GM12878 (cell line): ENCODE data around the gene TMEM30A. TPM values are rescaled to one million over a fixed set of nuclear protein-coding genes. Genes with fewer than 3 reads are reported as not detected.

Source experiments
- ATAC-seq: fragments of 200-7000 bp; cut with Tn5 transposase; 3 replicates; pipeline ENCODE4 v1.9.1; 2020; ENCODE audit warnings: mild to moderate bottlenecking, moderate library complexity
- BruUV-seq: library from RNA; stranded (reverse); fragments of 400-500 nt; replicated peaks from 2 replicates; lab custom pipeline; 2021; lab: Mats Ljungman, UMichigan
- CTCF ChIA-PET: fragments of 300-600 bp; sonication (Branson Sonifier 250); formaldehyde crosslinking; extraction: SDS; loops from one replicate; lab custom pipeline; 2021; ENCODE audit warnings: inconsistent platforms; lab: Yijun Ruan, JAX
- POLR2A ChIA-PET: fragments of 350-600 bp; formaldehyde crosslinking; extraction: SDS; loops from one replicate; lab custom pipeline; 2021; ENCODE audit warnings: inconsistent platforms; lab: Charles Lee
- RAD21 ChIA-PET: fragments of 300-600 bp; sonication (Branson Sonifier 250); formaldehyde crosslinking; loops from one replicate; lab custom pipeline; 2023; ENCODE audit warnings: antibody characterized with exemption; ENCODE audit not compliant: unreplicated experiment; lab: Charles Lee
- SMC1A ChIA-PET: fragments of 300-600 bp; sonication (Branson Sonifier 250); formaldehyde crosslinking; loops from one replicate; lab custom pipeline; 2023; ENCODE audit not compliant: unreplicated experiment, uncharacterized antibody; lab: Charles Lee
- DNase-seq: peaks from one replicate; pipeline ENCODE4 v3.0.0-alpha.2; 2011; ENCODE audit warnings: low read depth, low spot score
- FAIRE-seq: peaks from 3 replicates; lab custom pipeline; 2011; peaks lifted over from hg19 to GRCh38; lab: Jason Lieb, UNC
- H2AFZ ChIP-seq: 2 replicates; pipeline ENCODE4 v1.6.0; 2011; ENCODE audit warnings: low read depth, low read length, control low read depth; ENCODE audit not compliant: control insufficient read depth
- H3K27ac ChIP-seq: 2 replicates; pipeline ENCODE4 v1.5.1; 2011; ENCODE audit warnings: control low read depth; ENCODE audit not compliant: control insufficient read depth, insufficient read depth
- H3K27me3 ChIP-seq, 2 experiments: replicated peaks in 1 of 2; 2 replicates each; pipeline versions ENCODE4 v1.6.0 to v1.6.1; 2011; ENCODE audit warnings: low read length in 1 of 2; ENCODE audit not compliant: control insufficient read depth in 2 of 2, insufficient read depth in 2 of 2
- H3K36me3 ChIP-seq, 2 experiments: 2 replicates each; pipeline ENCODE4 v1.5.1; 2011; ENCODE audit warnings: low read length in 1 of 2; ENCODE audit not compliant: control insufficient read depth in 2 of 2, insufficient read depth in 2 of 2
- H3K4me1 ChIP-seq: 2 replicates; pipeline ENCODE4 v1.6.1; 2011; ENCODE audit warnings: mild to moderate bottlenecking, low read length, moderate library complexity, mixed read lengths; ENCODE audit not compliant: control insufficient read depth, insufficient read depth
- H3K4me2 ChIP-seq: 2 replicates; pipeline ENCODE4 v1.6.0; 2011; ENCODE audit warnings: control low read depth; ENCODE audit not compliant: control insufficient read depth, insufficient read depth
- H3K4me3 ChIP-seq: fragments of 200-600 bp; sonication (generic); 2 replicates; pipeline ENCODE4 v1.5.1; 2016
- H3K79me2 ChIP-seq: 2 replicates; pipeline ENCODE4 v1.6.0; 2011; ENCODE audit warnings: low read length; ENCODE audit not compliant: control insufficient read depth, insufficient read depth
- H3K9ac ChIP-seq: 2 replicates; pipeline ENCODE4 v1.8.0; 2011; ENCODE audit warnings: low read length, control low read depth, mixed read lengths; ENCODE audit not compliant: control insufficient read depth, insufficient read depth
- H3K9me3 ChIP-seq: replicated peaks from 3 replicates; pipeline ENCODE4 v1.5.1; 2011; ENCODE audit warnings: mild to moderate bottlenecking, low read length; ENCODE audit not compliant: control insufficient read depth, insufficient read depth
- H4K20me1 ChIP-seq: 2 replicates; pipeline ENCODE4 v1.6.0; 2011; ENCODE audit not compliant: control insufficient read depth, insufficient read depth
- MAX ChIP-seq: IDR thresholded peaks from 2 replicates; pipeline ENCODE4 v1.6.1; 2012; ENCODE audit warnings: low read depth, low read length, improper control_type of control experiment
- MEF2B ChIP-seq: fragments of 450-650 bp; IDR thresholded peaks from 2 replicates; pipeline ENCODE4 v1.6.1; 2018; ENCODE audit warnings: mild to moderate bottlenecking, moderate library complexity; ENCODE audit not compliant: partially characterized antibody, poor library complexity, severe bottlenecking
- NFIC ChIP-seq: IDR thresholded peaks from 2 replicates; pipeline ENCODE4 v1.6.1; 2012; ENCODE audit warnings: low read depth, mild to moderate bottlenecking, inconsistent platforms, low read length, moderate library complexity
- POLR2AphosphoS5 ChIP-seq: IDR thresholded peaks from 2 replicates; pipeline ENCODE4 v1.6.1; 2011; ENCODE audit warnings: mild to moderate bottlenecking, low read length, inconsistent platforms
- RAD51 ChIP-seq: fragments of 450-650 bp; IDR thresholded peaks from 2 replicates; pipeline ENCODE4 v1.6.1; 2016; ENCODE audit warnings: moderate library complexity, mild to moderate bottlenecking, inconsistent platforms
- RCOR1 ChIP-seq: conservative IDR thresholded peaks from 2 replicates; pipeline ENCODE4 v1.6.1; 2012; ENCODE audit warnings: low read depth, low read length, improper control_type of control experiment
- SMC3 ChIP-seq: IDR thresholded peaks from 2 replicates; pipeline ENCODE4 v1.6.1; 2011; ENCODE audit warnings: low read length, improper control_type of control experiment, borderline replicate concordance
- YY1 ChIP-seq: IDR thresholded peaks from 2 replicates; pipeline ENCODE4 v1.6.1; 2011; ENCODE audit warnings: low read depth, mild to moderate bottlenecking, low read length
- ZNF274 ChIP-seq: IDR thresholded peaks from one replicate; pipeline ENCODE4 v1.8.0; 2011; ENCODE audit not compliant: insufficient read length, insufficient read depth
- WGBS: methylation state at CpG from one replicate; pipeline ENCODE4 v1.1.6; 2016; ENCODE audit warnings: low lambda C conversion rate; ENCODE audit not compliant: insufficient replicate concordance, insufficient coverage; ENCODE audit errors: missing lambda C conversion rate; 5-methylcytosine and 5-hydroxymethylcytosine counted together
- in situ Hi-C: fragments of 300-500 bp; cut with MboI; formaldehyde crosslinking; loops from 9 replicates; pipeline ENCODE4 v1.14.3; 2018; ENCODE audit warnings: mixed read lengths
- intact Hi-C: fragments of 100-400 bp; cut with micrococcal nuclease; formaldehyde crosslinking; loops from one replicate; pipeline ENCODE4 v1.14.2; 2022; ENCODE audit not compliant: unreplicated experiment
- polyA plus RNA-seq, 11 experiments: library from polyadenylated mRNA; depleted of rRNA in 4 of 11; unstranded in 6 of 11; stranded (reverse) in 5 of 11; fragments of >200 nt; fragmentation: Nextera tagmentation in 4 of 11; fragmentation: Illumina TruSeq in 1 of 11; extraction: Ambion mirVana in 4 of 11; extraction: Trizol in 1 of 11; gene quantifications; 1 replicate in 1 of 11; 2 replicates in 10 of 11; pipeline versions ENCODE4 v1.2.1 to v1.2.3, GENCODE V29; 2011 to 2016; ENCODE audit warnings: inconsistent platforms in 2 of 11, missing spikeins in 2 of 11, low read depth in 1 of 11
- total RNA-seq, 4 experiments: library from RNA; depleted of rRNA in 3 of 4; stranded (reverse); fragments of >200 nt in 3 of 4; fragmentation: Illumina TruSeq in 1 of 4; extraction: Trizol in 1 of 4; gene quantifications; 2 replicates each; pipeline versions ENCODE4 v1.2.1 to v1.2.3, GENCODE V29; 2013 to 2021
- TF ChIP-seq, protein P1 (sequence below): IDR thresholded peaks from 2 replicates; pipeline ENCODE4 v1.6.1; 2011; ENCODE audit warnings: low read depth, mild to moderate bottlenecking, low read length, moderate library complexity, borderline replicate concordance; ENCODE audit errors: extremely low read depth

Gene TMEM30A
- total and polyA plus RNA-seq, 10 of the 15 experiments (the other 5 are each of a cell fraction or from before 2014, with no cell fraction given) = 11.9 to 61.6 (median 43.2) TPM

- H3K4me1 ChIP-seq = no peaks in the 10 kb centered on the region
- no peaks in the 10 kb centered on the region for H3K27me3 ChIP-seq
- H4K20me1 ChIP-seq = peaks cover under 1% of the 10 kb centered on the region; the same call in 1 of the 2 replicates
- no peaks in the 10 kb centered on the region for H3K9me3 ChIP-seq
- in situ Hi-C loops = loop anchor here (25.0 kb wide), 1 partner anchor 1807 kb away; no protein-coding TSS in a partner anchor
- H3K4me3 ChIP-seq = peak overlapping the region; percentile 65
- ATAC-seq = peak; percentile 37
- BruUV-seq = TSS peak; percentile 99
- DNase-seq = no peak
- H3K27ac ChIP-seq = peak overlapping the region; percentile 97
- ChIA-PET RAD21 (interaction anchor here (0.8 to 1.6 kb wide), 7 partner anchors 18 to 53 kb away, joined by 3 to 6 read pairs (median 4); no protein-coding TSS in a partner anchor), POLR2A (interaction anchor here (0.7 to 1.4 kb wide), 8 partner anchors 9 to 1783 kb away, joined by 3 to 6 read pairs (median 4); partner anchors contain the start of gene MTO1), SMC1A (interaction anchor here (0.9 to 2.5 kb wide), 11 partner anchors 9 to 283 kb away, joined by 3 to 11 read pairs (median 3); partner anchors contain the start of gene FILIP1), CTCF (interaction anchor here (1.0 to 2.0 kb wide), 6 partner anchors 18 to 302 kb away, joined by 3 to 14 read pairs (median 4); partner anchors contain the start of gene FILIP1)
- FAIRE-seq = no peak
- 79% methylated on average over 15 of the region's 15 CpGs for WGBS
- H3K9ac ChIP-seq = peak overlapping the region; percentile 90
- peaks cover 1 to 10% of the 10 kb centered on the region in 2 experiments; a peak in 2 of 4 replicates for H3K36me3 ChIP-seq
- intact Hi-C loops = no loop called here
- H3K79me2 ChIP-seq = peaks cover 22% of the 10 kb centered on the region
- peak overlapping the region; percentile 79 for H3K4me2 ChIP-seq
- H2AFZ ChIP-seq = peak overlapping the region; percentile 90
- TF ChIP-seq MAX (0 out of 2 replicates have a peak, but pooled peaks have one; percentile 36), NFIC (peak; percentile 2; the same call in 1 of the 2 replicates), SMC3 (no peak), POLR2AphosphoS5 (no peak), ZNF274 (no peak), YY1 (0 out of 2 replicates have a peak, but pooled peaks have one; percentile 23), RCOR1 (0 out of 2 replicates have a peak, but pooled peaks have one; percentile 11), MEF2B (no peak), RAD51 (peak; percentile 6; the same call in 1 of the 2 replicates)
- TF ChIP-seq, protein P1, sequence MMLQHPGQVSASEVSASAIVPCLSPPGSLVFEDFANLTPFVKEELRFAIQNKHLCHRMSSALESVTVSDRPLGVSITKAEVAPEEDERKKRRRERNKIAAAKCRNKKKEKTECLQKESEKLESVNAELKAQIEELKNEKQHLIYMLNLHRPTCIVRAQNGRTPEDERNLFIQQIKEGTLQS = no peak
Observed at GRCh38 chr6:75244063-75244584, 40.5 kb downstream of the TMEM30A start.
